ENCODE data around the gene HNMT.
"Not testable (repeated sequence)": the region's sequence is repeated elsewhere in the genome, so short reads cannot be mapped to it uniquely, and the experiment has no call there.

The HNMT gene

GRCh38 chr2:138043588-138043987, 79.3 kb downstream of the HNMT start:
- not testable (repeated sequence) for DNase-seq (ENCODE audit: low read depth)

- DNase-seq (ENCODE audit: low read depth) = no peak
These were observed 94.2 kb downstream of the HNMT start for GRCh38 chr2:138058427-138058826.

DNA sequence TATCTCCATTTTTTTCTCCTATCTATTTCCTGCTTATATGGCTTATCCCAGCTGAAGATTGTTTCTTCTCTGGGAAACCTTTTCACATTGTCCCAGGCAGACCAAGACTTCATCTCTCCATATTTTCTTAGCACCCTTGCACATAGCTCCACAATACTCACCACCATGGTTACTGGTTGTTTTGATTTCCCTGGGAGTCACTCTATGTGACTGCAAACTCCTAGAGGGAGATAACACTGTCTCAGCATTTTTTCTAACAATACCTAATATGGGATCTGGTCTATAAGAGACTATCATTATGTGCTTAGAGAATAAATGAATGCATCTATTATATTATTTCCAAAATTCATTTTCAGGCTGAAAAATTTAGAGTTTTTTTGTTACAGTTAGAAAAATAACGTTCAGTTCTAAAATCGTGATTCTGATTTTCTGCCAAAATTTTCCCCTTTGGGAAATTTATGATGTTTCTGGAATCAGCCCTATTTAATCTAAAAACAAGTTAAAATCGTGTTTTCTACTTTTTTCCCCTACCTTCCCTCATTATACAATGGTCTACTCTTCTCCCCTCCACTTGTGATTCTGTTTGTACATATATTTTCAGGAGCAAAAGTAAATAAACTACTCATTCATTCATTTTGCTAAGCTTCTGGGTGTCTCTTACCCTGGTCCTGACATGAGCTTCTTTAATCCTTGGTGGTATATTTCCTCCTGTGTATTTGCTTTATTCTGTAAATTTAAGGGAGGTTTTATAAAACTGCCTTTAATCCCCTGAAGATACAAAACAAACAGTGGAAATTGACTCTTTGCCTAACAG, 95.4 kb downstream of the HNMT start:
- no peak for DNase-seq (ENCODE audit: low read depth)

GRCh38 chr2:138060301-138060635, 96.0 kb downstream of the HNMT start:
- DNase-seq (ENCODE audit: low read depth) = peak; percentile 70

- no peak for DNase-seq (ENCODE audit: low read depth)
These were observed 97.7 kb downstream of the HNMT start for GRCh38 chr2:138061961-138062360.

GRCh38 chr2:138063181-138063580, 98.9 kb downstream of the HNMT start:
- DNase-seq (ENCODE audit: low read depth) = no peak
